ENCODE results near the gene GPR61. TPM values are rescaled to one million over a fixed set of nuclear protein-coding genes. Genes with fewer than 3 reads are reported as not detected.

The GPR61 gene, protein sequence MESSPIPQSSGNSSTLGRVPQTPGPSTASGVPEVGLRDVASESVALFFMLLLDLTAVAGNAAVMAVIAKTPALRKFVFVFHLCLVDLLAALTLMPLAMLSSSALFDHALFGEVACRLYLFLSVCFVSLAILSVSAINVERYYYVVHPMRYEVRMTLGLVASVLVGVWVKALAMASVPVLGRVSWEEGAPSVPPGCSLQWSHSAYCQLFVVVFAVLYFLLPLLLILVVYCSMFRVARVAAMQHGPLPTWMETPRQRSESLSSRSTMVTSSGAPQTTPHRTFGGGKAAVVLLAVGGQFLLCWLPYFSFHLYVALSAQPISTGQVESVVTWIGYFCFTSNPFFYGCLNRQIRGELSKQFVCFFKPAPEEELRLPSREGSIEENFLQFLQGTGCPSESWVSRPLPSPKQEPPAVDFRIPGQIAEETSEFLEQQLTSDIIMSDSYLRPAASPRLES
- 0.11 and 0.25 TPM in 2 replicates for total RNA-seq

GRCh38 chr1:109539676-109540075 lies at the start of gene GPR61:
Gene GPR61, plus strand, starts transcription at chr1:109539872. Its CDS starts 3,151 bp downstream, at chr1:109543023.

GRCh38 chr1:109493805-109494539 lies 45.7 kb upstream of the GPR61 start, which contains the start of gene CYB561D1:
Gene CYB561D1, plus strand, starts transcription at chr1:109494094. Its CDS starts 46 bp downstream, at chr1:109494140.

DNA sequence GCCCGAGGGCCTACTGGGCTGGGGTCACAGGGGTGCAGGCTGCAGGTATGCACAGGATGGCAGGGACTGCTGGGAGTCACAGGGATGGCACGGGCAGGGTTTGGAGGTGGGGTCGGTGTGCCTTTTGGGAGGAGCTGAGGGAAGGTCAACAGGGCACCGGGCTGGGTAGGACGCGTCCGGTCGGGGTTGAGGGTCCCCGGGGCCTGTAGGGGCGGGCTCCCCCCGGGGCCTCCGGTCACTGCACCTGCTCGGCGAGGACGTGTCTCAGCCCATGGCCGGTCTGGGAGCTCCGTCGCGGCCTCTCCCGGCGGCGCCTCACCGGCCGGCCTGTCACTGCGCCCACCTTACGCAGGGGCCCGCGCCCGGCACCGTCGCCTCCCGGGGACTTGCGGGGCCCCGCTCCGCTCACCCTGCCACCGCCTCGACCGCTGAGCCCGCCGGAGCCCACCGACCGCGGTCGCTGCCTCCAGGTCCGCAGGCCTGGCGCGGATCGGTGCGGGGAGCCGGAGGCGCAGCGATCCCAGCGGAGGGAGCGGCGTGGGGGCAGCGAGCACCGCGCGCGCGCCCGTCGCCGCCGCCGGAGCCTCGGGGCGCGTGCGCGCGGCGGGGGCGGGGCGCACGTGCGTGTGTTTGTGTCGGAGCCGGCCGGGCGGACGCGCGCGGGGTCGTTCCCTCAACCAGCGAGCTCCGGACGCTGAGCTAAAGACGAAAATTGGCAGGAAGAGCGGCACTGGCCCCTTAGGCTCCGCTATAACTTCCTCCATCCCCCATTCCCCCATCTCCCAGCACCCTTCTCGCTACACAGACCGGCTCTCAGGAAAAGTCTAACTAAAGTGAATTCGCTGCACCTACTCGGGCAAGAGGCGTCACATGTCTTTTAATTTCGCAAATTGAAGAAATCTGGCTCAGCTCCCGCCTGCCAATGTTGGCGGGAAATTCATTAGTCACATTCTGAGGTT lies 30.2 kb upstream of the GPR61 start, which contains the start of gene AMIGO1:
TSS of gene AMIGO1 (minus strand) at position 552 of the 959 bp plus-strand sequence. CDS start 815 bp downstream, outside the sequence.

DNA sequence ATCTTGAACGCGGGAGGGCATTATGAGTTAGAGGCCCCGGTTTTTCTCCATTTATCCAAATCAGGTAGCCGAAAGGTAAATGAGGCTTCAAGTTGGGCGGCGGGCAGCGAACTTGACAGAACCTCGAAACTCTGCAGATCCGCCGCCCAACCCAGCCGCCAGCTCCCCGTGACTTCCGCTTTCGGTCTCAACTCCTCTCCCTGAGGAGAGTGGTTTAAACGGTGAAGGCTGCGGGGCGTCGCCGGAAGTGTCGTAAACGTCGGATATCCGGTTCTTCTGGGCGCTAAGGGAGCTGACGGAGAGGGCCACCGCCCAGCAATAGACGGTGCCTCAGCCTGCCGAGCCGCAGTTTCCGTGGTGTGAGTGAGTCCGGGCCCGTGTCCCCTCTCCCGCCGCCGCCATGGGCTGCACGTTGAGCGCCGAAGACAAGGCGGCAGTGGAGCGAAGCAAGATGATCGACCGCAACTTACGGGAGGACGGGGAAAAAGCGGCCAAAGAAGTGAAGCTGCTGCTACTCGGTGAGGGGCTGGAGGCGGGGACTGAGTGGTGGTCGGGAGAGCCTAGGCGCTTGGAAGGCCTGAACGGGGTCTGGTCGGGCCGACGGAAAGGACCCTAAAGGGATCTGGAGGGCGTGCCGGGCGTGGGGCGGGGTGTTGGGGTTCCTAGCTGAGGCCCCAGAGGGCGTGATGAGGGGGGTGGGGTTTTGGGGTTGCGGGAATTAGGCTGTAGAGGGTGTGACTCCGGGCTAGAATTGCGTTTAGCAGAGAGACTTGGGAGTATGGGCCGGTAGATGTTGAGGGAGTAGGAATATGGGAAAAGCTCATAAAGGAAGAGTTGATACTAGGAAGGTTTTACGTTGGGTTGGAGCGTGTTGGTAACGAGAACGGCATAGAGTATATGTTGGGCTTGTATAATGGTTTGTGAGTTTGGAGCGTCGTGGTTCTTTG lies 8.9 kb downstream of the GPR61 start, which contains the start of gene GNAI3:
TSS of gene GNAI3 (plus strand) at position 295 of the 947 bp plus-strand sequence. CDS start at position 401, 106 bp downstream.

Other genes with a start within 250 kb of the GPR61 start
- not detected in 2 replicates for gene MYBPHL, start 232.9 kb upstream of the GPR61 start, total RNA-seq
- 5.8 and 12.6 TPM in 2 replicates for gene SORT1, start 142.0 kb upstream of the GPR61 start, total RNA-seq
- gene PSMA5, start 113.4 kb upstream of the GPR61 start, total RNA-seq, result 57.1 and 72.8 TPM in 2 replicates
- gene SYPL2, start 73.3 kb upstream of the GPR61 start, total RNA-seq, result 0.75 and 1.3 TPM in 2 replicates
- 1.9 and 2.1 TPM in 2 replicates for gene ATXN7L2, start 56.0 kb upstream of the GPR61 start, total RNA-seq
- gene CYB561D1, start 45.8 kb upstream of the GPR61 start, total RNA-seq, result 5.4 and 6.5 TPM in 2 replicates
- 0.77 and 2.5 TPM in 2 replicates for gene AMIGO1, start 30.1 kb upstream of the GPR61 start, total RNA-seq
- 16.5 and 23.9 TPM in 2 replicates for gene GNAI3, start 8.7 kb downstream of the GPR61 start, total RNA-seq
- 0.33 TPM in 1 of 2 replicates, not detected in the other for gene GNAT2, start 79.7 kb downstream of the GPR61 start, total RNA-seq
- 71.5 and 76.5 TPM in 2 replicates for gene AMPD2, start 80.0 kb downstream of the GPR61 start, total RNA-seq
- 14.4 and 14.6 TPM in 2 replicates for gene GSTM4, start 116.2 kb downstream of the GPR61 start, total RNA-seq
- 10.5 and 24.7 TPM in 2 replicates for gene GSTM2, start 128.2 kb downstream of the GPR61 start, total RNA-seq
- 0.37 and 15.3 TPM in 2 replicates for gene GSTM1, start 147.9 kb downstream of the GPR61 start, total RNA-seq
- 1.00 and 1.5 TPM in 2 replicates for gene GSTM5, start 172.4 kb downstream of the GPR61 start, total RNA-seq
- 43.3 and 140 TPM in 2 replicates for gene GSTM3, start 201.2 kb downstream of the GPR61 start, total RNA-seq
- gene EPS8L3, start 224.1 kb downstream of the GPR61 start, total RNA-seq, result not detected in 2 replicates